GM23338 (cell line): Measurements from ENCODE around the gene ZBTB22. TPM values are rescaled to one million over a fixed set of nuclear protein-coding genes. Genes with fewer than 3 reads are reported as not detected.
A peak's percentile ranks its signal among the peaks of the same experiment; 100 is the strongest.

Source experiments
- ATAC-seq: fragments of 200-7000 bp; cut with Tn5 transposase; 3 replicates; pipeline ENCODE4 v1.9.1; 2020
- DNase-seq: peaks from one replicate; pipeline ENCODE4 v3.0.0-alpha.2; 2015; ENCODE audit warnings: low spot score
- H2AFZ ChIP-seq: fragments of 200-600 bp; sonication (generic); 2 replicates; pipeline ENCODE4 v1.8.0; 2016; ENCODE audit warnings: antibody characterized with exemption, mild to moderate bottlenecking, moderate library complexity
- H3F3A ChIP-seq: fragments of 200-600 bp; sonication (generic); replicated peaks from 2 replicates; pipeline ENCODE4 v1.8.0; 2017; ENCODE audit warnings: antibody characterized with exemption, mixed run types, low read depth
- H3K27ac ChIP-seq: fragments of 200-600 bp; sonication (generic); 2 replicates; pipeline ENCODE4 v1.6.1; 2016; ENCODE audit warnings: low read depth
- H3K27me3 ChIP-seq: fragments of 200-600 bp; sonication (generic); 2 replicates; pipeline ENCODE4 v1.8.0; 2016; ENCODE audit warnings: mild to moderate bottlenecking, mixed run types, moderate library complexity; ENCODE audit not compliant: insufficient read depth
- H3K36me3 ChIP-seq: fragments of 200-600 bp; sonication (generic); 2 replicates; pipeline ENCODE4 v1.8.0; 2016; ENCODE audit warnings: mild to moderate bottlenecking; ENCODE audit not compliant: insufficient read depth
- H3K4me1 ChIP-seq: fragments of 200-600 bp; sonication (generic); 2 replicates; pipeline ENCODE4 v1.8.0; 2016; ENCODE audit warnings: mild to moderate bottlenecking, moderate library complexity; ENCODE audit not compliant: insufficient read depth
- H3K4me2 ChIP-seq: fragments of 200-600 bp; sonication (generic); 2 replicates; pipeline ENCODE4 v1.7.1; 2017; ENCODE audit warnings: mixed run types
- H3K4me3 ChIP-seq: fragments of 200-600 bp; sonication (generic); 2 replicates; pipeline ENCODE4 v1.6.1; 2016; ENCODE audit warnings: mixed run types
- H3K79me2 ChIP-seq: fragments of 200-600 bp; sonication (generic); replicated peaks from 2 replicates; pipeline ENCODE4 v1.8.0; 2017; ENCODE audit warnings: mild to moderate bottlenecking; ENCODE audit not compliant: insufficient read depth
- H3K9me2 ChIP-seq: fragments of 200-600 bp; sonication (generic); 2 replicates; pipeline ENCODE4 v1.8.0; 2017; ENCODE audit not compliant: insufficient read depth
- H4K20me1 ChIP-seq: fragments of 200-600 bp; sonication (generic); replicated peaks from 2 replicates; pipeline ENCODE4 v1.8.0; 2017; ENCODE audit warnings: mild to moderate bottlenecking; ENCODE audit not compliant: insufficient read depth
- H3K27ac Mint-ChIP-seq: 2 replicates; pipeline ENCODE4 v1.8.0; 2020; ENCODE audit warnings: inconsistent platforms, mild to moderate bottlenecking, moderate library complexity, mixed read lengths
- H3K27me3 Mint-ChIP-seq: 3 replicates; pipeline ENCODE4 v1.8.0; 2022; ENCODE audit warnings: low read depth, mild to moderate bottlenecking, moderate library complexity, mixed read lengths, inconsistent platforms; ENCODE audit not compliant: insufficient read depth, poor library complexity
- H3K36me3 Mint-ChIP-seq: 3 replicates; pipeline ENCODE4 v1.8.0; 2021; ENCODE audit warnings: low read depth, mild to moderate bottlenecking, inconsistent platforms, moderate library complexity, mixed read lengths
- H3K4me1 Mint-ChIP-seq: 3 replicates; pipeline ENCODE4 v1.8.0; 2020; ENCODE audit warnings: mild to moderate bottlenecking, inconsistent platforms, mixed read lengths
- H3K4me3 Mint-ChIP-seq: 3 replicates; pipeline ENCODE4 v1.8.0; 2021; ENCODE audit warnings: moderate library complexity, mild to moderate bottlenecking, inconsistent platforms, mixed read lengths
- H3K9me3 Mint-ChIP-seq: 3 replicates; pipeline ENCODE4 v1.8.0; 2020; ENCODE audit warnings: moderate library complexity, mild to moderate bottlenecking, inconsistent platforms, mixed read lengths
- CREB1 ChIP-seq: fragments of 250-450 bp; sonication (Bioruptor Pico); IDR thresholded peaks from 2 replicates; pipeline ENCODE4 v1.5.0; 2020; ENCODE audit warnings: low read depth, mild to moderate bottlenecking, moderate library complexity
- POLR2AphosphoS5 ChIP-seq: IDR thresholded peaks from 2 replicates; pipeline ENCODE4 v1.6.1; 2016; ENCODE audit warnings: antibody characterized with exemption, low read depth
- REST ChIP-seq: IDR thresholded peaks from one replicate; pipeline ENCODE4 v1.6.1; 2018; ENCODE audit warnings: antibody characterized with exemption; ENCODE audit not compliant: unreplicated experiment
- STAT1 ChIP-seq: IDR thresholded peaks from one replicate; pipeline ENCODE4 v1.6.1; 2016; ENCODE audit warnings: antibody characterized with exemption; ENCODE audit not compliant: unreplicated experiment
- polyA plus RNA-seq: library from polyadenylated mRNA; unstranded; fragments of >200 nt; fragmentation: Nextera tagmentation; extraction: Ambion mirVana; gene quantifications from 2 replicates; pipeline ENCODE4 v1.2.1, GENCODE V29; 2016
- total RNA-seq: library from RNA; depleted of rRNA; stranded (reverse); fragments of >200 nt; shearing (Covaris generic); gene quantifications from 2 replicates; pipeline ENCODE4 v1.2.3, GENCODE V29; 2014

Gene ZBTB22
- total and polyA plus RNA-seq, 2 experiments from 2014 or later: 3.9 to 7.7 TPM

GRCh38 chr6:33315793-33316602 lies 1.5 kb downstream of the ZBTB22 start:
- Mint-ChIP-seq H3K4me3 (peak overlapping the region; percentile 93), H3K9me3 (no peaks in the 10 kb centered on the region; the same call in 1 of the 3 replicates), H3K4me1 (peaks cover 61% of the 10 kb centered on the region), H3K27ac (peak overlapping the region; percentile 31; the same call in 1 of the 2 replicates), H3K27me3 (peaks cover 28% of the 10 kb centered on the region), H3K36me3 (peaks cover 31% of the 10 kb centered on the region)
- Histone ChIP-seq H3K79me2 (peaks cover 26% of the 10 kb centered on the region), H3K36me3 (peaks cover 14% of the 10 kb centered on the region), H3K4me2 (peak overlapping the region; percentile 99), H3K4me1 (peaks cover 42% of the 10 kb centered on the region), H3K4me3 (no peak overlapping the region; the same call in 1 of the 2 replicates), H2AFZ (no peak overlapping the region), H3K27me3 (no peaks in the 10 kb centered on the region), H3F3A (peaks cover 30% of the 10 kb centered on the region), H3K9me2 (no peaks in the 10 kb centered on the region), H3K27ac (no peak overlapping the region), H4K20me1 (peaks cover 4% of the 10 kb centered on the region; the same call in 1 of the 2 replicates)
- TF ChIP-seq STAT1 (no peak), REST (peak; percentile 36)
- DNase-seq (no peak), ATAC-seq (no peak)

- H3K4me3 Mint-ChIP-seq: peak overlapping the region; percentile 92
- ATAC-seq (peak; percentile 14), DNase-seq (peak; percentile 71)
- H3K36me3 Mint-ChIP-seq: peaks cover 23% of the 10 kb centered on the region
- H3K4me2 ChIP-seq: peak overlapping the region; percentile 99
- H3K27me3 ChIP-seq: no peaks in the 10 kb centered on the region
- H3K36me3 ChIP-seq: peaks cover 11% of the 10 kb centered on the region
- H3K4me3 ChIP-seq: peak overlapping the region; percentile 91
- H3K4me1 ChIP-seq: peaks cover 36% of the 10 kb centered on the region
- no peaks in the 10 kb centered on the region for H3K9me2 ChIP-seq
- H2AFZ ChIP-seq: no peak overlapping the region
- H3K27ac ChIP-seq: no peak overlapping the region
- no peak overlapping the region; the same call in 1 of the 2 replicates for H3K27ac Mint-ChIP-seq
- peaks cover 53% of the 10 kb centered on the region for H3K4me1 Mint-ChIP-seq
- H3K27me3 Mint-ChIP-seq: peaks cover 26% of the 10 kb centered on the region
- peaks cover 25% of the 10 kb centered on the region for H3F3A ChIP-seq
- no peaks in the 10 kb centered on the region; the same call in 1 of the 3 replicates for H3K9me3 Mint-ChIP-seq
- H4K20me1 ChIP-seq: peaks cover 1% of the 10 kb centered on the region; the same call in 1 of the 2 replicates
- no peak for TF ChIP-seq CREB1
- peak; percentile 70 for TF ChIP-seq POLR2AphosphoS5
- H3K79me2 ChIP-seq: peaks cover 17% of the 10 kb centered on the region
Measured at GRCh38 chr6:33314943-33315792, 2.4 kb downstream of the ZBTB22 start.
